Measurements from ENCODE around the gene SPATS2L.

- TF ChIP-seq EP300 (IDR thresholded peaks at IDR 0.05; ENCODE audit: borderline replicate concordance) = no peak
- no peak for TF ChIP-seq REST (IDR thresholded peaks at IDR 0.05; ENCODE audit: low read depth)
- no peak for TF ChIP-seq TEAD4 (IDR thresholded peaks at IDR 0.05)
- no peak for TF ChIP-seq RAD21 (IDR thresholded peaks at IDR 0.05; ENCODE audit: low read depth)
- TF ChIP-seq EGR1 (IDR thresholded peaks at IDR 0.05) = no peak
- no peak for TF ChIP-seq TAF1 (IDR thresholded peaks at IDR 0.05; ENCODE audit: low read depth)
- no peak for TF ChIP-seq CEBPB (IDR thresholded peaks at IDR 0.05)
- no peak for TF ChIP-seq TCF12 (IDR thresholded peaks at IDR 0.05; ENCODE audit: low read depth)
- TF ChIP-seq MAX (IDR thresholded peaks at IDR 0.05) = no peak
- no peak for TF ChIP-seq NFIC (IDR thresholded peaks at IDR 0.05)
- no peak for TF ChIP-seq FOXM1 (IDR thresholded peaks at IDR 0.05; ENCODE audit: borderline replicate concordance, low read depth)
- TF ChIP-seq CREB1 (IDR thresholded peaks at IDR 0.05; ENCODE audit: low read depth) = no peak
Observed at GRCh38 chr2:200385063-200385635, 78.7 kb downstream of the SPATS2L start.

Data from Ishikawa (cell line).